ENCODE results near the gene KRTAP5-5. TPM values are rescaled to one million over a fixed set of nuclear protein-coding genes. Genes with fewer than 3 reads are reported as not detected.
A peak's percentile ranks its signal among the peaks of the same experiment; 100 is the strongest.

KRTAP5-5 gene
- total and polyA plus RNA-seq, 2 of the 13 experiments (the other 11 are each of a cell fraction or from before 2014, with no cell fraction given), result not detected

DNA sequence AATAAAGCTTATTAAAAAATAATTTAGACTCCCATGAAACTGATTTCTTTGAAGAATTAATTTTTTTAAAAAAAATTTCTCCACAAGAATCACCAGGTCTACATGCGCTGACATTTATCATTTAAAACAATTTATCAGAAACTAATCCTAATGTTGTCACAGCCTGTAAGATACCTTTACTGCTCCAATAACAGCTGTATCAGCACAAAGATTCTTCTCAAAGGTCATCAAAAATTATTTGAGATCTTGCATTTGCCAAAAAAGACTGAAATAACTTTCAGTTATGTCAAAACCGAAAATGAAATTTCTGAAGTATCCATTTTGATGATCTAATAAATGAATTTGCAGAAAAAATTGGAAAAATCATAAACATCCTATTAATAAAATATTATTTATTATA lies 8.1 kb downstream of the KRTAP5-5 start:
- no peaks in the 10 kb centered on the region for H3K36me3 ChIP-seq (replicated peaks in 1 of 2; ENCODE audit: control insufficient read depth in 1 of 2, insufficient read depth in 2 of 2, low read length in 2 of 2)
- H3K4me1 ChIP-seq (ENCODE audit: insufficient read depth, low read length), result no peaks in the 10 kb centered on the region
- no peak overlapping the region for H3K4me2 ChIP-seq (ENCODE audit: low read depth, low read length)
- H3K27ac ChIP-seq (ENCODE audit: extremely low read length, insufficient read depth, low read length), result no peak overlapping the region
- FAIRE-seq, result no peak
- H3K4me3 ChIP-seq (replicated peaks in 1 of 3; ENCODE audit: insufficient read depth in 1 of 3, low read depth in 2 of 3, low read length in 3 of 3), result no peak overlapping the region
- WGBS (ENCODE audit: low lambda C conversion rate), result 29% methylated on average over 2 of the region's 2 CpGs
- H2AFZ ChIP-seq (ENCODE audit: low read length), result no peak overlapping the region
- no peak for ATAC-seq
- intact Hi-C loops (cut with micrococcal nuclease; ENCODE audit: unreplicated experiment), result no loop called here
- no TSS peak for BruUV-seq (replicated peaks)
- POLR2A ChIA-PET, result no interaction called here
- CTCF ChIA-PET (ENCODE audit: low intra/inter-chr PET ratio, low total read pairs), result no interaction called here
- no peaks in the 10 kb centered on the region for H3K9me3 ChIP-seq (ENCODE audit: low read length)
- H3K79me2 ChIP-seq (ENCODE audit: insufficient read depth, low read length), result no peaks in the 10 kb centered on the region
- H3K27me3 ChIP-seq (ENCODE audit: control insufficient read depth in 1 of 2, insufficient read depth in 2 of 2, low read length in 2 of 2), result peaks cover 4 to 56% of the 10 kb centered on the region in 2 experiments
- in situ Hi-C loops (cut with HindIII; ENCODE audit: extremely low pct_ligation_motif_present, low pct_unique_long_range_greater_than_20kb), result no loop called here
- no peak overlapping the region for H3K9ac ChIP-seq (ENCODE audit: insufficient read depth, low read depth, low read length)
- no peak for DNase-seq (ENCODE audit: low spot score)
- TF ChIP-seq MTA3 (CRISPR knock-in tag; IDR thresholded peaks at IDR 0.05), result no peak
- no peak for TF ChIP-seq ZFP1 (CRISPR knock-in tag; IDR thresholded peaks at IDR 0.05)
- TF ChIP-seq ERF (CRISPR knock-in tag; IDR thresholded peaks at IDR 0.05), result no peak
- TF ChIP-seq ZBTB34 (CRISPR knock-in tag; IDR thresholded peaks at IDR 0.05), result no peak
- peak; percentile 52 to 74; a peak in 3 of 4 replicates for TF ChIP-seq MAFK (conservative IDR thresholded peaks at IDR 0.05 in 1 of 2, IDR thresholded peaks at IDR 0.05 in 1 of 2; ENCODE audit: low read length in 2 of 2)
- TF ChIP-seq MAFF (IDR thresholded peaks at IDR 0.05; ENCODE audit: low read depth, low read length), result peak; percentile 67
- no peaks in the 10 kb centered on the region for H4K20me1 ChIP-seq (ENCODE audit: insufficient read depth, low read length)

GRCh38 chr11:1638344-1638743 lies 8.8 kb downstream of the KRTAP5-5 start:
- POLR2A ChIA-PET, result no interaction called here
- FAIRE-seq, result no peak
- no peak for TF ChIP-seq CBX1 (IDR thresholded peaks at IDR 0.05; ENCODE audit: low read depth)
- no peak for TF ChIP-seq ZKSCAN5 (CRISPR knock-in tag; IDR thresholded peaks at IDR 0.05)
- no peak for TF ChIP-seq SUZ12 (IDR thresholded peaks at IDR 0.05; ENCODE audit: low read depth, low read length)
- TF ChIP-seq, protein P1, sequence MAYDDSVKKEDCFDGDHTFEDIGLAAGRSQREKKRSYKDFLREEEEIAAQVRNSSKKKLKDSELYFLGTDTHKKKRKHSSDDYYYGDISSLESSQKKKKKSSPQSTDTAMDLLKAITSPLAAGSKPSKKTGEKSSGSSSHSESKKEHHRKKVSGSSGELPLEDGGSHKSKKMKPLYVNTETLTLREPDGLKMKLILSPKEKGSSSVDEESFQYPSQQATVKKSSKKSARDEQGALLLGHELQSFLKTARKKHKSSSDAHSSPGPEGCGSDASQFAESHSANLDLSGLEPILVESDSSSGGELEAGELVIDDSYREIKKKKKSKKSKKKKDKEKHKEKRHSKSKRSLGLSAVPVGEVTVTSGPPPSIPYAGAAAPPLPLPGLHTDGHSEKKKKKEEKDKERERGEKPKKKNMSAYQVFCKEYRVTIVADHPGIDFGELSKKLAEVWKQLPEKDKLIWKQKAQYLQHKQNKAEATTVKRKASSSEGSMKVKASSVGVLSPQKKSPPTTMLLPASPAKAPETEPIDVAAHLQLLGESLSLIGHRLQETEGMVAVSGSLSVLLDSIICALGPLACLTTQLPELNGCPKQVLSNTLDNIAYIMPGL (CRISPR knock-in tag; IDR thresholded peaks at IDR 0.05; ENCODE audit: borderline replicate concordance in 1 of 2, low read depth in 1 of 2), result no peak
- TF ChIP-seq KMT2B (CRISPR knock-in tag; IDR thresholded peaks at IDR 0.05), result no peak
- no peak for TF ChIP-seq ZNF121 (CRISPR knock-in tag; IDR thresholded peaks at IDR 0.05)
- no peak for TF ChIP-seq ZNF879 (CRISPR knock-in tag; IDR thresholded peaks at IDR 0.05)
- TF ChIP-seq, protein P2, sequence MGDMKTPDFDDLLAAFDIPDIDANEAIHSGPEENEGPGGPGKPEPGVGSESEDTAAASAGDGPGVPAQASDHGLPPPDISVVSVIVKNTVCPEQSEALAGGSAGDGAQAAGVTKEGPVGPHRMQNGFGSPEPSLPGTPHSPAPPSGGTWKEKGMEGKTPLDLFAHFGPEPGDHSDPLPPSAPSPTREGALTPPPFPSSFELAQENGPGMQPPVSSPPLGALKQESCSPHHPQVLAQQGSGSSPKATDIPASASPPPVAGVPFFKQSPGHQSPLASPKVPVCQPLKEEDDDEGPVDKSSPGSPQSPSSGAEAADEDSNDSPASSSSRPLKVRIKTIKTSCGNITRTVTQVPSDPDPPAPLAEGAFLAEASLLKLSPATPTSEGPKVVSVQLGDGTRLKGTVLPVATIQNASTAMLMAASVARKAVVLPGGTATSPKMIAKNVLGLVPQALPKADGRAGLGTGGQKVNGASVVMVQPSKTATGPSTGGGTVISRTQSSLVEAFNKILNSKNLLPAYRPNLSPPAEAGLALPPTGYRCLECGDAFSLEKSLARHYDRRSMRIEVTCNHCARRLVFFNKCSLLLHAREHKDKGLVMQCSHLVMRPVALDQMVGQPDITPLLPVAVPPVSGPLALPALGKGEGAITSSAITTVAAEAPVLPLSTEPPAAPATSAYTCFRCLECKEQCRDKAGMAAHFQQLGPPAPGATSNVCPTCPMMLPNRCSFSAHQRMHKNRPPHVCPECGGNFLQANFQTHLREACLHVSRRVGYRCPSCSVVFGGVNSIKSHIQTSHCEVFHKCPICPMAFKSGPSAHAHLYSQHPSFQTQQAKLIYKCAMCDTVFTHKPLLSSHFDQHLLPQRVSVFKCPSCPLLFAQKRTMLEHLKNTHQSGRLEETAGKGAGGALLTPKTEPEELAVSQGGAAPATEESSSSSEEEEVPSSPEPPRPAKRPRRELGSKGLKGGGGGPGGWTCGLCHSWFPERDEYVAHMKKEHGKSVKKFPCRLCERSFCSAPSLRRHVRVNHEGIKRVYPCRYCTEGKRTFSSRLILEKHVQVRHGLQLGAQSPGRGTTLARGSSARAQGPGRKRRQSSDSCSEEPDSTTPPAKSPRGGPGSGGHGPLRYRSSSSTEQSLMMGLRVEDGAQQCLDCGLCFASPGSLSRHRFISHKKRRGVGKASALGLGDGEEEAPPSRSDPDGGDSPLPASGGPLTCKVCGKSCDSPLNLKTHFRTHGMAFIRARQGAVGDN (CRISPR knock-in tag; IDR thresholded peaks at IDR 0.05), result no peak

More at GRCh38 chr11:1638344-1638743, 8.8 kb downstream of the KRTAP5-5 start:
- no TSS peak for BruUV-seq (replicated peaks)
- ATAC-seq (no peak), DNase-seq (ENCODE audit: low spot score) (no peak)
- Histone ChIP-seq H3K36me3 (replicated peaks in 1 of 2; ENCODE audit: control insufficient read depth in 1 of 2, insufficient read depth in 2 of 2, low read length in 2 of 2) (no peaks in the 10 kb centered on the region), H3K4me1 (ENCODE audit: insufficient read depth, low read length) (no peaks in the 10 kb centered on the region), H4K20me1 (ENCODE audit: insufficient read depth, low read length) (no peaks in the 10 kb centered on the region), H2AFZ (ENCODE audit: low read length) (no peak overlapping the region), H3K4me3 (replicated peaks in 1 of 3; ENCODE audit: insufficient read depth in 1 of 3, low read depth in 2 of 3, low read length in 3 of 3) (no peak overlapping the region), H3K79me2 (ENCODE audit: insufficient read depth, low read length) (no peaks in the 10 kb centered on the region), H3K27ac (ENCODE audit: extremely low read length, insufficient read depth, low read length) (no peak overlapping the region), H3K27me3 (ENCODE audit: control insufficient read depth in 1 of 2, insufficient read depth in 2 of 2, low read length in 2 of 2) (peaks cover 4 to 58% of the 10 kb centered on the region in 2 experiments), H3K9me3 (ENCODE audit: low read length) (no peaks in the 10 kb centered on the region), H3K9ac (ENCODE audit: insufficient read depth, low read depth, low read length) (no peak overlapping the region), H3K4me2 (ENCODE audit: low read depth, low read length) (no peak overlapping the region)
- in situ Hi-C loops (cut with HindIII; ENCODE audit: extremely low pct_ligation_motif_present, low pct_unique_long_range_greater_than_20kb) (no loop called here), intact Hi-C loops (cut with micrococcal nuclease; ENCODE audit: unreplicated experiment) (no loop called here)
- 31% methylated on average over 7 of the region's 8 CpGs for WGBS (ENCODE audit: low lambda C conversion rate)
- CTCF ChIA-PET (ENCODE audit: low intra/inter-chr PET ratio, low total read pairs), result no interaction called here
